Neural crest cell (in vitro differentiated cells): ENCODE data around the gene TBX6. TPM values are rescaled to one million over a fixed set of nuclear protein-coding genes. Genes with fewer than 3 reads are reported as not detected.
A peak's percentile ranks its signal among the peaks of the same experiment; 100 is the strongest.
"Not testable (repeated sequence)": the region's sequence is repeated elsewhere in the genome, so short reads cannot be mapped to it uniquely, and the experiment has no call there.

Experiments used
- DNase-seq: peaks from one replicate; pipeline ENCODE4 v3.0.0; 2021; ENCODE audit warnings: low read depth, mixed read lengths, low spot score
- H3K27ac Mint-ChIP-seq: one replicate; pipeline ENCODE4 v1.8.0; 2021; ENCODE audit warnings: mild to moderate bottlenecking, mixed read lengths; ENCODE audit not compliant: unreplicated experiment
- H3K27me3 Mint-ChIP-seq: 2 replicates; pipeline ENCODE4 v1.8.0; 2021; ENCODE audit warnings: low read depth, mild to moderate bottlenecking, mixed read lengths
- H3K36me3 Mint-ChIP-seq: 2 replicates; pipeline ENCODE4 v1.8.0; 2021; ENCODE audit warnings: low read depth, mild to moderate bottlenecking, mixed read lengths
- H3K4me1 Mint-ChIP-seq: 2 replicates; pipeline ENCODE4 v1.8.0; 2021; ENCODE audit warnings: mixed read lengths
- H3K4me3 Mint-ChIP-seq: one replicate; pipeline ENCODE4 v1.8.0; 2021; ENCODE audit warnings: mild to moderate bottlenecking, mixed read lengths
- H3K9me3 Mint-ChIP-seq: 2 replicates; pipeline ENCODE4 v1.8.0; 2021; ENCODE audit warnings: mixed read lengths
- CTCF ChIP-seq: fragments of 200-600 bp; sonication (generic); conservative IDR thresholded peaks from 2 replicates; pipeline ENCODE4 v1.5.0; 2021; ENCODE audit warnings: antibody characterized with exemption, mild to moderate bottlenecking
- total RNA-seq: library from RNA; stranded (reverse); gene quantifications from 2 replicates; pipeline ENCODE4 v1.2.1, GENCODE V29; 2021

The TBX6 gene
- total RNA-seq, 1 donor from 2014 or later = 0.79 TPM

GRCh38 chr16:30131869-30132475 is 40.2 kb upstream of the TBX6 start:
- no peaks in the 10 kb centered on the region for H3K36me3 Mint-ChIP-seq

GRCh38 chr16:30127993-30128392 is 36.3 kb upstream of the TBX6 start:
- H3K27me3 Mint-ChIP-seq = no peaks in the 10 kb centered on the region
- TF ChIP-seq CTCF = no peak
- no peak overlapping the region for H3K27ac Mint-ChIP-seq
- H3K4me1 Mint-ChIP-seq = peaks cover 9% of the 10 kb centered on the region
- no peaks in the 10 kb centered on the region for H3K36me3 Mint-ChIP-seq
- H3K9me3 Mint-ChIP-seq = no peaks in the 10 kb centered on the region
- DNase-seq = no peak
- no peak overlapping the region for H3K4me3 Mint-ChIP-seq

More at GRCh38 chr16:30131869-30132475, 40.2 kb upstream of the TBX6 start:
- Mint-ChIP-seq H3K4me1 (peaks cover 4% of the 10 kb centered on the region), H3K27ac (no peak overlapping the region), H3K27me3 (no peaks in the 10 kb centered on the region), H3K9me3 (peaks cover 2% of the 10 kb centered on the region), H3K4me3 (no peak overlapping the region)
- no peak for TF ChIP-seq CTCF
- no peak for DNase-seq

GRCh38 chr16:30125690-30126089 is 34.0 kb upstream of the TBX6 start:
- not testable (repeated sequence) for H3K27me3 Mint-ChIP-seq, H3K9me3 Mint-ChIP-seq, DNase-seq, H3K27ac Mint-ChIP-seq, H3K36me3 Mint-ChIP-seq
- peak overlapping the region; percentile 15 for H3K4me3 Mint-ChIP-seq
- H3K4me1 Mint-ChIP-seq = peaks cover 15% of the 10 kb centered on the region

- H3K27ac Mint-ChIP-seq = no peak overlapping the region
These were observed 33.3 kb upstream of the TBX6 start for GRCh38 chr16:30124985-30125379.

GRCh38 chr16:30122604-30123160 is 31.0 kb upstream of the TBX6 start:
- Mint-ChIP-seq H3K36me3 (no peaks in the 10 kb centered on the region), H3K27ac (peak overlapping the region; percentile 91), H3K9me3 (no peaks in the 10 kb centered on the region), H3K4me3 (peak overlapping the region; percentile 90), H3K27me3 (no peaks in the 10 kb centered on the region), H3K4me1 (peaks cover 15% of the 10 kb centered on the region)
- no peak for DNase-seq
- TF ChIP-seq CTCF = no peak

More at GRCh38 chr16:30124985-30125379, 33.3 kb upstream of the TBX6 start:
- TF ChIP-seq CTCF = no peak
- peaks cover 15% of the 10 kb centered on the region for H3K4me1 Mint-ChIP-seq
- no peak for DNase-seq
- H3K36me3 Mint-ChIP-seq = no peaks in the 10 kb centered on the region
- H3K27me3 Mint-ChIP-seq = no peaks in the 10 kb centered on the region
- H3K9me3 Mint-ChIP-seq = no peaks in the 10 kb centered on the region
- no peak overlapping the region for H3K4me3 Mint-ChIP-seq
